Neural progenitor cell (in vitro differentiated cells): ENCODE results near the gene COL24A1.

Experiments used
- EZH2phosphoT487 ChIP-seq: fragments of 200-600 bp; sonication (generic); IDR thresholded peaks from 2 replicates; pipeline ENCODE4 v1.6.1; 2017; ENCODE audit warnings: antibody characterized with exemption
- TF ChIP-seq, protein P1 (sequence below): fragments of 200-600 bp; sonication (generic); IDR thresholded peaks from 2 replicates; pipeline ENCODE4 v1.5.1; 2017; ENCODE audit warnings: antibody characterized with exemption, mild to moderate bottlenecking

- TF ChIP-seq, protein P1, sequence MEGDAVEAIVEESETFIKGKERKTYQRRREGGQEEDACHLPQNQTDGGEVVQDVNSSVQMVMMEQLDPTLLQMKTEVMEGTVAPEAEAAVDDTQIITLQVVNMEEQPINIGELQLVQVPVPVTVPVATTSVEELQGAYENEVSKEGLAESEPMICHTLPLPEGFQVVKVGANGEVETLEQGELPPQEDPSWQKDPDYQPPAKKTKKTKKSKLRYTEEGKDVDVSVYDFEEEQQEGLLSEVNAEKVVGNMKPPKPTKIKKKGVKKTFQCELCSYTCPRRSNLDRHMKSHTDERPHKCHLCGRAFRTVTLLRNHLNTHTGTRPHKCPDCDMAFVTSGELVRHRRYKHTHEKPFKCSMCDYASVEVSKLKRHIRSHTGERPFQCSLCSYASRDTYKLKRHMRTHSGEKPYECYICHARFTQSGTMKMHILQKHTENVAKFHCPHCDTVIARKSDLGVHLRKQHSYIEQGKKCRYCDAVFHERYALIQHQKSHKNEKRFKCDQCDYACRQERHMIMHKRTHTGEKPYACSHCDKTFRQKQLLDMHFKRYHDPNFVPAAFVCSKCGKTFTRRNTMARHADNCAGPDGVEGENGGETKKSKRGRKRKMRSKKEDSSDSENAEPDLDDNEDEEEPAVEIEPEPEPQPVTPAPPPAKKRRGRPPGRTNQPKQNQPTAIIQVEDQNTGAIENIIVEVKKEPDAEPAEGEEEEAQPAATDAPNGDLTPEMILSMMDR: no peak
- TF ChIP-seq EZH2phosphoT487: no peak
Observed at GRCh38 chr1:85947186-85947585, 209.4 kb downstream of the COL24A1 start.
